ENCODE measurements around the gene PPM1H.

PPM1H gene

GRCh38 chr12:62605981-62606380 is 329.0 kb downstream of the PPM1H start:
- peaks cover 4% of the 10 kb centered on the region for H3K79me1 ChIP-seq (ENCODE audit: low read length)
- H3K4ac ChIP-seq (ENCODE audit: low read depth, low read length): no peak overlapping the region
- peaks cover 38% of the 10 kb centered on the region for H3K79me2 ChIP-seq (ENCODE audit: control insufficient read depth, insufficient read depth, low read length)
- no peak overlapping the region for H2BK5ac ChIP-seq (ENCODE audit: low read length)
- no peak overlapping the region for H2AK5ac ChIP-seq (ENCODE audit: low read length)
- WGBS (ENCODE audit: extremely low coverage, insufficient coverage, low lambda C conversion rate): no CpG with 5 or more reads among the region's 2 CpGs
- H3K27me3 ChIP-seq (ENCODE audit: insufficient read depth, low read length, poor library complexity): no peaks in the 10 kb centered on the region
- peak overlapping the region; percentile 16 for H3K9ac ChIP-seq (ENCODE audit: low read length)
- no peak overlapping the region for H3K56ac ChIP-seq (ENCODE audit: low read length)
- H3K4me2 ChIP-seq (ENCODE audit: low read length): peak overlapping the region; percentile 6
- H3K4me3 ChIP-seq (ENCODE audit: low read length): no peak overlapping the region
- peak overlapping the region; percentile 18 for H3K18ac ChIP-seq (ENCODE audit: low read length)
- H2BK15ac ChIP-seq (replicated peaks; ENCODE audit: low read depth): no peak overlapping the region
- no peak overlapping the region for H4K5ac ChIP-seq (ENCODE audit: low read length)
- H4K8ac ChIP-seq (ENCODE audit: low read depth, low read length): no peak overlapping the region
- H3K4me1 ChIP-seq (ENCODE audit: control insufficient read depth, low read depth, low read length): peaks cover 5% of the 10 kb centered on the region
- H3K27ac ChIP-seq (ENCODE audit: low read depth, low read length): no peak overlapping the region
- no peak overlapping the region for H3K23ac ChIP-seq (ENCODE audit: low read length)
- DNase-seq: no peak
- no peaks in the 10 kb centered on the region for H3K36me3 ChIP-seq (ENCODE audit: control insufficient read depth, insufficient read depth, low read length)
- no peak overlapping the region for H2BK120ac ChIP-seq (ENCODE audit: low read depth, low read length)

DNA sequence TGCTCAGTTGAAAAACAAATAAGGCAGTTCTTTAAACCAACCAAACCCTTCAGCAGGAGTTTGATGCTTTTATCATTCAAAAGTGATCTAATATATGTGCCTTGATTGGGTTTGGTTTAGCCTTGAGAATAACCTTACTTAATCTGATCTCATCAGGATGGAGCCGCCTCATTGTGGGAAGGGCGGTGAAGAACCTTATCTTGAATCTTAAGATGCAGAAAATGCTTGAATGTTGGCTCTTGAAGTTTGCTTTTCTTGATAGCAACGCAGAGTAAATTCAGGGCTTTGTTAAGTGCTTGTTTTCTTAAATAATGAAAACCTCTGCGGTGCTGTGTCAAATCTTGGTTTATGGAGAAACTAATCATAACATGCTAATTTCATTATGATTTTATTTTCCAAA is 330.1 kb downstream of the PPM1H start:
- peaks cover 4% of the 10 kb centered on the region for H3K79me1 ChIP-seq (ENCODE audit: low read length)
- H2AK5ac ChIP-seq (ENCODE audit: low read length): no peak overlapping the region
- H3K27ac ChIP-seq (ENCODE audit: low read depth, low read length): no peak overlapping the region
- H2BK5ac ChIP-seq (ENCODE audit: low read length): no peak overlapping the region
- H2BK120ac ChIP-seq (ENCODE audit: low read depth, low read length): no peak overlapping the region
- H3K56ac ChIP-seq (ENCODE audit: low read length): peak overlapping the region; percentile 68
- H3K4me2 ChIP-seq (ENCODE audit: low read length): peak overlapping the region; percentile 21
- peaks cover 38% of the 10 kb centered on the region for H3K79me2 ChIP-seq (ENCODE audit: control insufficient read depth, insufficient read depth, low read length)
- no peak overlapping the region for H3K23ac ChIP-seq (ENCODE audit: low read length)
- H3K4me1 ChIP-seq (ENCODE audit: control insufficient read depth, low read depth, low read length): peaks cover 5% of the 10 kb centered on the region
- H4K8ac ChIP-seq (ENCODE audit: low read depth, low read length): no peak overlapping the region
- no peak overlapping the region for H2BK15ac ChIP-seq (replicated peaks; ENCODE audit: low read depth)
- WGBS (ENCODE audit: extremely low coverage, insufficient coverage, low lambda C conversion rate): no CpG with 5 or more reads among the region's 4 CpGs
- no peaks in the 10 kb centered on the region for H3K36me3 ChIP-seq (ENCODE audit: control insufficient read depth, insufficient read depth, low read length)
- DNase-seq: peak; percentile 65
- H3K9ac ChIP-seq (ENCODE audit: low read length): peak overlapping the region; percentile 99
- H3K4ac ChIP-seq (ENCODE audit: low read depth, low read length): no peak overlapping the region
- H4K5ac ChIP-seq (ENCODE audit: low read length): no peak overlapping the region
- H3K4me3 ChIP-seq (ENCODE audit: low read length): peak overlapping the region; percentile 1
- H3K18ac ChIP-seq (ENCODE audit: low read length): no peak overlapping the region
- no peaks in the 10 kb centered on the region for H3K27me3 ChIP-seq (ENCODE audit: insufficient read depth, low read length, poor library complexity)

GRCh38 chr12:62604373-62604772 is 330.6 kb downstream of the PPM1H start:
- H3K4me2 ChIP-seq (ENCODE audit: low read length): peak overlapping the region; percentile 20
- peaks cover 5% of the 10 kb centered on the region for H3K4me1 ChIP-seq (ENCODE audit: control insufficient read depth, low read depth, low read length)
- H4K8ac ChIP-seq (ENCODE audit: low read depth, low read length): no peak overlapping the region
- peak overlapping the region; percentile 99 for H3K9ac ChIP-seq (ENCODE audit: low read length)
- no peaks in the 10 kb centered on the region for H3K36me3 ChIP-seq (ENCODE audit: control insufficient read depth, insufficient read depth, low read length)
- no CpG with 5 or more reads among the region's 1 CpG for WGBS (ENCODE audit: extremely low coverage, insufficient coverage, low lambda C conversion rate)
- no peak overlapping the region for H3K4ac ChIP-seq (ENCODE audit: low read depth, low read length)
- H3K56ac ChIP-seq (ENCODE audit: low read length): peak overlapping the region; percentile 77
- no peak overlapping the region for H2BK15ac ChIP-seq (replicated peaks; ENCODE audit: low read depth)
- H3K27me3 ChIP-seq (ENCODE audit: insufficient read depth, low read length, poor library complexity): no peaks in the 10 kb centered on the region
- peaks cover 38% of the 10 kb centered on the region for H3K79me2 ChIP-seq (ENCODE audit: control insufficient read depth, insufficient read depth, low read length)
- H3K27ac ChIP-seq (ENCODE audit: low read depth, low read length): no peak overlapping the region
- H2BK5ac ChIP-seq (ENCODE audit: low read length): no peak overlapping the region
- H2AK5ac ChIP-seq (ENCODE audit: low read length): no peak overlapping the region
- H2BK120ac ChIP-seq (ENCODE audit: low read depth, low read length): no peak overlapping the region
- no peak for DNase-seq
- peak overlapping the region; percentile 96 for H3K4me3 ChIP-seq (ENCODE audit: low read length)
- no peak overlapping the region for H3K23ac ChIP-seq (ENCODE audit: low read length)
- H3K79me1 ChIP-seq (ENCODE audit: low read length): peaks cover 4% of the 10 kb centered on the region
- no peak overlapping the region for H4K5ac ChIP-seq (ENCODE audit: low read length)
- no peak overlapping the region for H3K18ac ChIP-seq (ENCODE audit: low read length)

- DNase-seq: no peak
- no peaks in the 10 kb centered on the region for H3K27me3 ChIP-seq (ENCODE audit: insufficient read depth, low read length, poor library complexity)
- H3K36me3 ChIP-seq (ENCODE audit: control insufficient read depth, insufficient read depth, low read length): no peaks in the 10 kb centered on the region
- WGBS (ENCODE audit: extremely low coverage, insufficient coverage, low lambda C conversion rate): no CpG with 5 or more reads among the region's 14 CpGs
- peak overlapping the region; percentile 99 for H3K56ac ChIP-seq (ENCODE audit: low read length)
- no peak overlapping the region for H2BK15ac ChIP-seq (replicated peaks; ENCODE audit: low read depth)
- peak overlapping the region; percentile 100 for H3K27ac ChIP-seq (ENCODE audit: low read depth, low read length)
- H3K79me2 ChIP-seq (ENCODE audit: control insufficient read depth, insufficient read depth, low read length): peaks cover 38% of the 10 kb centered on the region
- H3K79me1 ChIP-seq (ENCODE audit: low read length): peaks cover 3% of the 10 kb centered on the region
- peak overlapping the region; percentile 71 for H2AK5ac ChIP-seq (ENCODE audit: low read length)
- peak overlapping the region; percentile 41 for H3K4me2 ChIP-seq (ENCODE audit: low read length)
- H4K5ac ChIP-seq (ENCODE audit: low read length): no peak overlapping the region
- H4K8ac ChIP-seq (ENCODE audit: low read depth, low read length): peak overlapping the region; percentile 67
- H3K4ac ChIP-seq (ENCODE audit: low read depth, low read length): peak overlapping the region; percentile 90
- H2BK120ac ChIP-seq (ENCODE audit: low read depth, low read length): peak overlapping the region; percentile 73
- H3K23ac ChIP-seq (ENCODE audit: low read length): peak overlapping the region; percentile 86
- peak overlapping the region; percentile 99 for H3K9ac ChIP-seq (ENCODE audit: low read length)
- peak overlapping the region; percentile 96 for H3K4me3 ChIP-seq (ENCODE audit: low read length)
- peak overlapping the region; percentile 92 for H3K18ac ChIP-seq (ENCODE audit: low read length)
- H2BK5ac ChIP-seq (ENCODE audit: low read length): peak overlapping the region; percentile 93
- peaks cover 5% of the 10 kb centered on the region for H3K4me1 ChIP-seq (ENCODE audit: control insufficient read depth, low read depth, low read length)
Measured at GRCh38 chr12:62603811-62604098, 331.2 kb downstream of the PPM1H start.

GRCh38 chr12:62603061-62603810 is 331.7 kb downstream of the PPM1H start:
- Histone ChIP-seq H3K79me2 (ENCODE audit: control insufficient read depth, insufficient read depth, low read length) (peaks cover 38% of the 10 kb centered on the region), H3K4ac (ENCODE audit: low read depth, low read length) (peak overlapping the region; percentile 90), H2BK5ac (ENCODE audit: low read length) (peak overlapping the region; percentile 93), H3K4me2 (ENCODE audit: low read length) (peak overlapping the region; percentile 34), H4K5ac (ENCODE audit: low read length) (peak overlapping the region; percentile 72), H3K9ac (ENCODE audit: low read length) (peak overlapping the region; percentile 99), H3K56ac (ENCODE audit: low read length) (peak overlapping the region; percentile 99), H2BK15ac (replicated peaks; ENCODE audit: low read depth) (no peak overlapping the region), H3K27ac (ENCODE audit: low read depth, low read length) (peak overlapping the region; percentile 100), H3K27me3 (ENCODE audit: insufficient read depth, low read length, poor library complexity) (no peaks in the 10 kb centered on the region), H3K79me1 (ENCODE audit: low read length) (peaks cover 3% of the 10 kb centered on the region), H3K18ac (ENCODE audit: low read length) (peak overlapping the region; percentile 92), H3K23ac (ENCODE audit: low read length) (peak overlapping the region; percentile 86), H3K4me1 (ENCODE audit: control insufficient read depth, low read depth, low read length) (peaks cover 5% of the 10 kb centered on the region), H3K4me3 (ENCODE audit: low read length) (peak overlapping the region; percentile 96), H4K8ac (ENCODE audit: low read depth, low read length) (peak overlapping the region; percentile 96), H2AK5ac (ENCODE audit: low read length) (peak overlapping the region; percentile 71), H2BK120ac (ENCODE audit: low read depth, low read length) (peak overlapping the region; percentile 73), H3K36me3 (ENCODE audit: control insufficient read depth, insufficient read depth, low read length) (no peaks in the 10 kb centered on the region)
- peak; percentile 94 for DNase-seq
- no CpG with 5 or more reads among the region's 94 CpGs for WGBS (ENCODE audit: extremely low coverage, insufficient coverage, low lambda C conversion rate)
